HepG2 (cell line): ENCODE data around the gene TRMT112. TPM values are rescaled to one million over a fixed set of nuclear protein-coding genes. Genes with fewer than 3 reads are reported as not detected.

ENCODE experiments used
- AHR ChIP-seq: IDR thresholded peaks from 2 replicates; pipeline ENCODE4 v1.6.1; 2018; ENCODE audit warnings: missing genetic modification reagents, missing compliant biosample characterization
- BCLAF1 ChIP-seq: fragments of 450-650 bp; IDR thresholded peaks from 2 replicates; pipeline ENCODE4 v1.6.1; 2017; ENCODE audit warnings: mild to moderate bottlenecking
- CSRNP2 ChIP-seq: sonication (generic); formaldehyde crosslinking; conservative IDR thresholded peaks from 2 replicates; pipeline ENCODE4 v1.8.0; 2022; ENCODE audit warnings: low read depth, missing genetic modification reagents
- HMG20B ChIP-seq: conservative IDR thresholded peaks from 2 replicates; pipeline ENCODE4 v1.6.1; 2016; ENCODE audit warnings: missing genetic modification reagents, missing compliant biosample characterization
- JARID2 ChIP-seq: sonication (generic); formaldehyde crosslinking; IDR thresholded peaks from 2 replicates; pipeline ENCODE4 v1.8.1; 2023; ENCODE audit warnings: missing genetic modification reagents, inconsistent platforms; ENCODE audit not compliant: insufficient replicate concordance
- JUND ChIP-seq: sonication (generic); formaldehyde crosslinking; IDR thresholded peaks from 2 replicates; pipeline ENCODE4 v1.8.0; 2022; ENCODE audit warnings: mild to moderate bottlenecking, missing genetic modification reagents
- PAF1 ChIP-seq: IDR thresholded peaks from 2 replicates; pipeline ENCODE4 v1.6.1; 2016; ENCODE audit warnings: missing genetic modification reagents, missing compliant biosample characterization
- RFX5 ChIP-seq: IDR thresholded peaks from 2 replicates; pipeline ENCODE4 v1.6.1; 2011; ENCODE audit warnings: low read depth, low read length, improper control_type of control experiment
- SP5 ChIP-seq: IDR thresholded peaks from 2 replicates; pipeline ENCODE4 v1.6.1; 2016; ENCODE audit warnings: low read depth, borderline replicate concordance
- SRSF4 ChIP-seq: fragments of 200-400 bp; formaldehyde crosslinking; IDR thresholded peaks from one replicate; pipeline ENCODE4 v1.6.1; 2018; ENCODE audit warnings: mild to moderate bottlenecking, low read depth, low read length, moderate library complexity; ENCODE audit not compliant: poor library complexity, severe bottlenecking
- STAT6 ChIP-seq: sonication (generic); formaldehyde crosslinking; IDR thresholded peaks from 2 replicates; pipeline ENCODE4 v1.4.0; 2020; ENCODE audit warnings: missing genetic modification reagents, mild to moderate bottlenecking, borderline replicate concordance
- ZBTB3 ChIP-seq: sonication (generic); formaldehyde crosslinking; IDR thresholded peaks from 2 replicates; pipeline ENCODE4 v1.4.0; 2020; ENCODE audit warnings: low read depth, mild to moderate bottlenecking, moderate library complexity, missing genetic modification reagents, borderline replicate concordance
- ZFP91 ChIP-seq: sonication (generic); formaldehyde crosslinking; IDR thresholded peaks from 2 replicates; pipeline ENCODE4 v1.9.0; 2022; ENCODE audit warnings: missing genetic modification reagents, mild to moderate bottlenecking, borderline replicate concordance
- ZFYVE20 ChIP-seq: sonication (generic); formaldehyde crosslinking; IDR thresholded peaks from 2 replicates; pipeline ENCODE4 v1.8.0; 2023; ENCODE audit warnings: low read depth, mild to moderate bottlenecking, moderate library complexity, missing genetic modification reagents, borderline replicate concordance
- ZKSCAN8 ChIP-seq: IDR thresholded peaks from 2 replicates; pipeline ENCODE4 v1.6.1; 2016; ENCODE audit warnings: borderline replicate concordance, missing genetic modification reagents, missing compliant biosample characterization
- ZNF234 ChIP-seq: sonication (generic); formaldehyde crosslinking; conservative IDR thresholded peaks from 2 replicates; pipeline ENCODE4 v1.5.1; 2020; ENCODE audit warnings: mild to moderate bottlenecking, missing genetic modification reagents
- ZNF253 ChIP-seq: sonication (generic); formaldehyde crosslinking; IDR thresholded peaks from 2 replicates; pipeline ENCODE4 v1.8.0; 2022; ENCODE audit warnings: mild to moderate bottlenecking, missing genetic modification reagents, borderline replicate concordance
- ZNF431 ChIP-seq: sonication (generic); formaldehyde crosslinking; IDR thresholded peaks from 2 replicates; pipeline ENCODE4 v1.9.0; 2022; ENCODE audit warnings: missing genetic modification reagents, low read depth, mild to moderate bottlenecking, borderline replicate concordance
- ZNF530 ChIP-seq: sonication (generic); formaldehyde crosslinking; IDR thresholded peaks from 2 replicates; pipeline ENCODE4 v1.5.0; 2020; ENCODE audit warnings: low read depth, mild to moderate bottlenecking, missing genetic modification reagents
- ZNF737 ChIP-seq: sonication (generic); formaldehyde crosslinking; IDR thresholded peaks from 2 replicates; pipeline ENCODE4 v1.5.0; 2020; ENCODE audit warnings: missing genetic modification reagents, mild to moderate bottlenecking, borderline replicate concordance
- polyA plus RNA-seq, 8 experiments: library from polyadenylated mRNA; depleted of rRNA in 3 of 8; stranded (reverse) in 7 of 8; unstranded in 1 of 8; fragments of >200 nt; fragmentation: Illumina TruSeq in 4 of 8; extraction: Trizol in 4 of 8; gene quantifications; 2 replicates each; pipeline versions ENCODE4 v1.2.1 to v1.2.3, GENCODE V29; 2011 to 2016; ENCODE audit warnings: low read depth in 4 of 8, missing spikeins in 1 of 8, mixed read lengths in 1 of 8; ENCODE audit not compliant: insufficient read depth in 1 of 8
- total RNA-seq, 5 experiments: library from RNA; depleted of rRNA; stranded (reverse); fragments of >200 nt; fragmentation: Illumina TruSeq; extraction: Trizol; gene quantifications; 2 replicates each; pipeline ENCODE4 v1.2.3, GENCODE V29; 2016; ENCODE audit warnings: low read depth in 1 of 5

Gene TRMT112
- total and polyA plus RNA-seq, 2 of the 13 experiments (the other 11 are each of a cell fraction or from before 2014, with no cell fraction given): 186 to 409 TPM

- peak; percentile 45; the same call in 1 of the 2 replicates for TF ChIP-seq ZFP91
- TF ChIP-seq RFX5: no peak
- TF ChIP-seq AHR (CRISPR knock-in tag): 0 out of 2 replicates have a peak, but pooled peaks have one; percentile 41
- no peak for TF ChIP-seq ZFYVE20 (CRISPR knock-in tag)
- no peak for TF ChIP-seq JUND (CRISPR knock-in tag)
- TF ChIP-seq JARID2: no peak
- TF ChIP-seq ZBTB3 (CRISPR knock-in tag): no peak
- no peak for TF ChIP-seq ZKSCAN8
- no peak for TF ChIP-seq HMG20B (CRISPR knock-in tag)
- TF ChIP-seq SP5 (CRISPR knock-in tag): no peak
- TF ChIP-seq ZNF530 (CRISPR knock-in tag): no peak
- TF ChIP-seq ZNF431: no peak
- peak; percentile 31; the same call in 1 of the 2 replicates for TF ChIP-seq STAT6 (CRISPR knock-in tag)
- no peak for TF ChIP-seq BCLAF1
- no peak for TF ChIP-seq SRSF4
- no peak for TF ChIP-seq ZNF253
- TF ChIP-seq CSRNP2 (CRISPR knock-in tag): no peak
- no peak for TF ChIP-seq ZNF234 (CRISPR knock-in tag)
- TF ChIP-seq PAF1 (CRISPR knock-in tag): no peak
- no peak for TF ChIP-seq ZNF737
These were observed 11.4 kb downstream of the TRMT112 start (continued) for GRCh38 chr11:64305691-64306562.
